Right lobe of liver (tissue), 4 donors: Measurements from ENCODE around the gene COLEC12.

Experiments used
- CTCF ChIP-seq, 4 donors: fragments of 200-600 bp in 3 of 4; fragments of 450-650 bp in 1 of 4; IDR thresholded peaks; one replicate each; pipeline versions ENCODE4 v1.5.1 to v1.8.0; 2016 to 2022; ENCODE audit warnings: antibody characterized with exemption in 4 of 4, mild to moderate bottlenecking in 2 of 4
- POLR2A ChIP-seq: fragments of 450-650 bp; IDR thresholded peaks from one replicate; pipeline ENCODE4 v1.6.1; 2017; ENCODE audit warnings: antibody characterized with exemption, mild to moderate bottlenecking
- donor health status: DM: no; HTN: no; CAD: no.
- donor health status: DM: no; HTN: no; CAD: no.
- donor health status: DM: no; HTN: yes; CAD: no.

- TF ChIP-seq CTCF (IDR thresholded peaks at IDR 0.05) (no peak), POLR2A (no peak)
Observed at GRCh38 chr18:313931-314330, 186.6 kb downstream of the COLEC12 start.
